Transverse colon (tissue), 4 donors: ENCODE results near the gene HPGDS. TPM values are rescaled to one million over a fixed set of nuclear protein-coding genes. Genes with fewer than 3 reads are reported as not detected.
"Not testable (repeated sequence)": the region's sequence is repeated elsewhere in the genome, so short reads cannot be mapped to it uniquely, and the experiment has no call there.

Source experiments
- DNase-seq: peaks from one replicate; pipeline ENCODE4 v3.0.0-alpha.2; 2019
- H3K27ac ChIP-seq, 4 donors: fragments of 200-600 bp; sonication (generic); 2 replicates each; pipeline ENCODE4 v1.5.1; 2016 to 2018; ENCODE audit warnings: inconsistent platforms in 4 of 4
- H3K27me3 ChIP-seq: fragments of 200-600 bp; sonication (generic); 2 replicates; pipeline ENCODE4 v1.5.1; 2017; ENCODE audit warnings: inconsistent platforms
- H3K36me3 ChIP-seq, 4 donors: fragments of 200-600 bp; sonication (generic); 2 replicates each; pipeline ENCODE4 v1.5.1; 2017 to 2019; ENCODE audit warnings: inconsistent platforms in 4 of 4
- H3K4me1 ChIP-seq, 4 donors: fragments of 200-600 bp; sonication (generic); 2 replicates each; pipeline ENCODE4 v1.5.1; 2017 to 2020; ENCODE audit warnings: inconsistent platforms in 4 of 4
- H3K4me3 ChIP-seq, 4 donors: fragments of 200-600 bp; sonication (generic); 1 replicate in 1 of 4; 2 replicates in 3 of 4; pipeline versions ENCODE4 v1.5.1 to v1.6.1; 2017 to 2019; ENCODE audit warnings: inconsistent platforms in 4 of 4
- H3K9me3 ChIP-seq, 2 donors: fragments of 200-600 bp; sonication (generic); 2 replicates each; pipeline ENCODE4 v1.5.1; 2017 to 2019; ENCODE audit warnings: inconsistent platforms in 2 of 2
- CTCF ChIP-seq, 5 experiments: fragments of 200-600 bp in 3 of 5; fragments of 450-650 bp in 2 of 5; sonication (generic) in 3 of 5; IDR thresholded peaks; 1 replicate in 2 of 5; 2 replicates in 3 of 5; pipeline ENCODE4 v1.5.1; 2016 to 2017; ENCODE audit warnings: antibody characterized with exemption in 5 of 5, inconsistent platforms in 3 of 5, mild to moderate bottlenecking in 2 of 5, moderate library complexity in 1 of 5
- EP300 ChIP-seq: sonication (generic); formaldehyde crosslinking; IDR thresholded peaks from one replicate; pipeline ENCODE4 v1.6.1; 2017; ENCODE audit warnings: antibody characterized with exemption, low read depth
- POLR2A ChIP-seq: fragments of 450-650 bp; IDR thresholded peaks from one replicate; pipeline ENCODE4 v1.6.1; 2016; ENCODE audit warnings: antibody characterized with exemption, mild to moderate bottlenecking, moderate library complexity
- POLR2AphosphoS5 ChIP-seq, 3 donors: sonication (generic); formaldehyde crosslinking; IDR thresholded peaks; one replicate each; pipeline ENCODE4 v1.6.1; 2016; ENCODE audit warnings: antibody characterized with exemption in 3 of 3
- WGBS, 2 donors: methylation state at CpG; one replicate each; pipeline ENCODE4 v1.1.5; 2018; ENCODE audit warnings: low coverage in 1 of 2; 5-methylcytosine and 5-hydroxymethylcytosine counted together
- in situ Hi-C, 4 donors: fragments of 200-750 bp; cut with MboI; loops; one replicate each; pipeline versions ENCODE4 v1.15.0 to v1.15.1; 2017; ENCODE audit warnings: low sequenced_read_pairs in 3 of 4, low pct_ligation_motif_present in 1 of 4, low pct_unique_long_range_greater_than_20kb in 1 of 4
- intact Hi-C: fragments of 100-400 bp; cut with DNase I; formaldehyde crosslinking; loops from one replicate; pipeline ENCODE4 v1.15.1; 2023; ENCODE audit warnings: low total_unique reads
- total RNA-seq, 4 donors: library from RNA; depleted of rRNA; stranded (reverse); fragments of >200 nt; gene quantifications; one replicate each; pipeline ENCODE4 v1.1.0, GENCODE V29; 2016

HPGDS gene
- total RNA-seq, 4 donors from 2014 or later = 1.4 to 6.0 (median 3.5) TPM; not detected in 1

- 76 to 77% methylated on average over 4 of the region's 4 CpGs for WGBS, 2 donors
- TF ChIP-seq EP300 (no peak), POLR2AphosphoS5 (IDR thresholded peaks at IDR 0.05) (no peak), CTCF (IDR thresholded peaks at IDR 0.05) (no peak), POLR2A (no peak)
- Histone ChIP-seq H3K4me3 (no peak overlapping the region), H3K4me1 (no peaks in the 10 kb centered on the region), H3K27me3 (no peaks in the 10 kb centered on the region), H3K36me3 (no peaks in the 10 kb centered on the region), H3K9me3 (no peaks in the 10 kb centered on the region), H3K27ac (no peak overlapping the region)
- in situ Hi-C loops = no loop called here
- intact Hi-C loops = no loop called here
- no peak for DNase-seq
Observed at GRCh38 chr4:94338681-94339351, 3.8 kb downstream of the HPGDS start.

GRCh38 chr4:94336791-94337190 lies 5.8 kb downstream of the HPGDS start:
- intact Hi-C loops, H3K4me1 ChIP-seq, DNase-seq, H3K9me3 ChIP-seq, H3K27ac ChIP-seq, H3K4me3 ChIP-seq, in situ Hi-C loops, H3K36me3 ChIP-seq, H3K27me3 ChIP-seq: not testable (repeated sequence)
- WGBS, 2 donors = 82 to 88% methylated on average over 5 of the region's 5 CpGs

GRCh38 chr4:94336303-94336702 lies 6.3 kb downstream of the HPGDS start:
- H3K4me1 ChIP-seq = no peaks in the 10 kb centered on the region
- H3K36me3 ChIP-seq = no peaks in the 10 kb centered on the region
- intact Hi-C loops = no loop called here
- in situ Hi-C loops = no loop called here
- WGBS, 2 donors = 85 to 88% methylated on average over 3 of the region's 3 CpGs
- H3K27ac ChIP-seq = no peak overlapping the region
- H3K9me3 ChIP-seq = no peaks in the 10 kb centered on the region
- no peaks in the 10 kb centered on the region for H3K27me3 ChIP-seq
- DNase-seq = no peak
- no peak overlapping the region for H3K4me3 ChIP-seq
- TF ChIP-seq POLR2A (no peak), EP300 (no peak), CTCF (IDR thresholded peaks at IDR 0.05) (no peak), POLR2AphosphoS5 (IDR thresholded peaks at IDR 0.05) (no peak)

- in situ Hi-C loops (no loop called here), intact Hi-C loops (no loop called here)
- H3K4me1 ChIP-seq = no peaks in the 10 kb centered on the region
- no peak for TF ChIP-seq POLR2AphosphoS5 (IDR thresholded peaks at IDR 0.05)
- no peak for TF ChIP-seq POLR2A
- TF ChIP-seq EP300 = no peak
- no peak for TF ChIP-seq CTCF (IDR thresholded peaks at IDR 0.05)
- no peak for DNase-seq
- no peaks in the 10 kb centered on the region for H3K36me3 ChIP-seq
- no peaks in the 10 kb centered on the region for H3K9me3 ChIP-seq
- WGBS, 2 donors = 69 to 84% methylated on average over 3 of the region's 3 CpGs
- no peak overlapping the region for H3K27ac ChIP-seq
- H3K4me3 ChIP-seq = no peak overlapping the region
- H3K27me3 ChIP-seq = no peaks in the 10 kb centered on the region
Observed at GRCh38 chr4:94334962-94335361, 7.7 kb downstream of the HPGDS start.

- H3K36me3 ChIP-seq = no peaks in the 10 kb centered on the region
- H3K4me3 ChIP-seq = no peak overlapping the region
- H3K9me3 ChIP-seq = no peaks in the 10 kb centered on the region
- DNase-seq = no peak
- TF ChIP-seq POLR2A (no peak), POLR2AphosphoS5 (IDR thresholded peaks at IDR 0.05) (no peak), CTCF (IDR thresholded peaks at IDR 0.05) (no peak), EP300 (no peak)
- intact Hi-C loops (no loop called here), in situ Hi-C loops (no loop called here)
- H3K27me3 ChIP-seq = no peaks in the 10 kb centered on the region
- no peak overlapping the region for H3K27ac ChIP-seq
- H3K4me1 ChIP-seq = no peaks in the 10 kb centered on the region
- WGBS, 2 donors = 74 to 89% methylated on average over 2 of the region's 2 CpGs
Observed at GRCh38 chr4:94334476-94334875, 8.2 kb downstream of the HPGDS start.
